ENCODE results near the gene TERT.

GRCh38 chr5:1244976-1245375 is 49.9 kb downstream of the TERT start:
- TF ChIP-seq POLR2AphosphoS5 (IDR thresholded peaks at IDR 0.05) (no peak), POLR2A (IDR thresholded peaks at IDR 0.05) (no peak)

Data from stomach (tissue), 4 donors.